Stimulated activated CD8-positive, alpha-beta memory T cell treated with anti-CD3 and anti-CD28 coated beads, Interleukin-4, amount 100 ng/mL, for 4 hours (primary cell): Measurements from ENCODE around the gene CCDC88A.
"Not testable (repeated sequence)": the region's sequence is repeated elsewhere in the genome, so short reads cannot be mapped to it uniquely, and the experiment has no call there.

ENCODE experiments used
- DNase-seq, 2 donors: peaks; one replicate each; pipeline ENCODE4 v3.0.0-alpha.2; 2020; ENCODE audit warnings: low read depth in 2 of 2, low spot score in 1 of 2

CCDC88A gene

GRCh38 chr2:55242617-55243016 lies 177.0 kb downstream of the CCDC88A start:
- DNase-seq, result no peak

GRCh38 chr2:55241582-55241981 lies 178.1 kb downstream of the CCDC88A start:
- not testable (repeated sequence) for DNase-seq

- DNase-seq, result no peak
Measured at GRCh38 chr2:55239656-55240222, 179.9 kb downstream of the CCDC88A start.
